Esophagus squamous epithelium (tissue), 5 donors: Measurements from ENCODE around the gene PECR. TPM values are rescaled to one million over a fixed set of nuclear protein-coding genes. Genes with fewer than 3 reads are reported as not detected.
"Not testable (repeated sequence)": the region's sequence is repeated elsewhere in the genome, so short reads cannot be mapped to it uniquely, and the experiment has no call there.

Experiments used
- DNase-seq: peaks from one replicate; lab custom pipeline; 2025; lab: John Stamatoyannopoulos, UW
- H3K27ac ChIP-seq, 4 donors: fragments of 200-600 bp; sonication (generic); one replicate each; pipeline ENCODE4 v1.5.1; 2016 to 2019; ENCODE audit warnings: mild to moderate bottlenecking in 1 of 4
- H3K27me3 ChIP-seq, 4 donors: fragments of 200-600 bp; sonication (generic); 1 replicate in 3 of 4; 2 replicates in 1 of 4; pipeline versions ENCODE4 v1.5.1 to v1.6.0; 2017 to 2021; ENCODE audit warnings: antibody characterized with exemption in 1 of 4
- H3K36me3 ChIP-seq, 3 donors: fragments of 200-600 bp; sonication (generic); one replicate each; pipeline ENCODE4 v1.5.1; 2016 to 2019
- H3K4me1 ChIP-seq, 3 donors: fragments of 200-600 bp; sonication (generic); one replicate each; pipeline ENCODE4 v1.5.1; 2017 to 2019
- H3K4me3 ChIP-seq, 4 donors: fragments of 200-600 bp; sonication (generic); 1 replicate in 3 of 4; 2 replicates in 1 of 4; pipeline ENCODE4 v1.5.1; 2016 to 2019; ENCODE audit warnings: mild to moderate bottlenecking in 2 of 4, moderate library complexity in 1 of 4
- H3K9me3 ChIP-seq, 3 donors: fragments of 200-600 bp; sonication (generic); one replicate each; pipeline ENCODE4 v1.5.1; 2016 to 2019
- CTCF ChIP-seq, 6 experiments: fragments of 450-650 bp in 4 of 6; fragments of 200-600 bp in 2 of 6; sonication (generic) in 2 of 6; IDR thresholded peaks; one replicate each; pipeline ENCODE4 v1.5.1; 2016 to 2019; ENCODE audit warnings: antibody characterized with exemption in 6 of 6, mild to moderate bottlenecking in 4 of 6, moderate library complexity in 4 of 6
- POLR2A ChIP-seq, 4 donors: fragments of 450-650 bp; IDR thresholded peaks; one replicate each; pipeline ENCODE4 v1.6.1; 2017; ENCODE audit warnings: antibody characterized with exemption in 4 of 4, mild to moderate bottlenecking in 4 of 4, moderate library complexity in 3 of 4
- WGBS, 2 donors: methylation state at CpG; one replicate each; pipeline ENCODE4 v1.1.5; 2018; 5-methylcytosine and 5-hydroxymethylcytosine counted together
- intact Hi-C: fragments of 100-400 bp; cut with DNase I; formaldehyde crosslinking; loops from one replicate; pipeline ENCODE4 v1.15.0; 2022
- total RNA-seq, 4 donors: library from RNA; depleted of rRNA; stranded (reverse); fragments of >200 nt; gene quantifications; one replicate each; pipeline ENCODE4 v1.1.0, GENCODE V29; 2016
- donor health status: DM: yes; HTN: yes; CAD: no.

Gene PECR
- total RNA-seq, 4 donors from 2014 or later: 1.5 to 6.8 (median 5.1) TPM

GRCh38 chr2:216084547-216084946, 2.9 kb upstream of the PECR start:
- Histone ChIP-seq H3K4me3 (no peak overlapping the region), H3K36me3 (no peaks in the 10 kb centered on the region), H3K9me3 (no peaks in the 10 kb centered on the region), H3K27me3 (no peaks in the 10 kb centered on the region), H3K27ac (no peak overlapping the region), H3K4me1 (peaks cover 3 to 24% (median 12%) of the 10 kb centered on the region in 3 donors)
- intact Hi-C loops: no loop called here
- DNase-seq: no peak
- TF ChIP-seq POLR2A (IDR thresholded peaks at IDR 0.05) (no peak), CTCF (IDR thresholded peaks at IDR 0.05) (no peak)
- 55 to 79% methylated on average over 3 of the region's 3 CpGs for WGBS, 2 donors

- DNase-seq: no peak
- no peaks in the 10 kb centered on the region for H3K27me3 ChIP-seq
- H3K9me3 ChIP-seq: no peaks in the 10 kb centered on the region
- 87% methylated on average over 11 of the region's 11 CpGs for WGBS, 2 donors
- H3K4me3 ChIP-seq: no peak overlapping the region
- no peaks in the 10 kb centered on the region for H3K36me3 ChIP-seq
- no peak for TF ChIP-seq CTCF (IDR thresholded peaks at IDR 0.05)
- TF ChIP-seq POLR2A (IDR thresholded peaks at IDR 0.05): no peak
- intact Hi-C loops: no loop called here
- no peak overlapping the region for H3K27ac ChIP-seq
- H3K4me1 ChIP-seq: peaks cover 3 to 24% (median 12%) of the 10 kb centered on the region in 3 donors
Measured at GRCh38 chr2:216083464-216084281, 2.1 kb upstream of the PECR start.

GRCh38 chr2:216082805-216083204, 1.2 kb upstream of the PECR start:
- H3K9me3 ChIP-seq: no peaks in the 10 kb centered on the region
- DNase-seq: no peak
- no peak overlapping the region for H3K27ac ChIP-seq
- H3K4me3 ChIP-seq: no peak overlapping the region
- H3K27me3 ChIP-seq: no peaks in the 10 kb centered on the region
- 53 to 68% methylated on average over 3 of the region's 3 CpGs for WGBS, 2 donors
- intact Hi-C loops: no loop called here
- peaks cover 3 to 24% (median 12%) of the 10 kb centered on the region in 3 donors for H3K4me1 ChIP-seq
- no peak for TF ChIP-seq CTCF (IDR thresholded peaks at IDR 0.05)
- TF ChIP-seq POLR2A (IDR thresholded peaks at IDR 0.05): no peak
- H3K36me3 ChIP-seq: no peaks in the 10 kb centered on the region

DNA sequence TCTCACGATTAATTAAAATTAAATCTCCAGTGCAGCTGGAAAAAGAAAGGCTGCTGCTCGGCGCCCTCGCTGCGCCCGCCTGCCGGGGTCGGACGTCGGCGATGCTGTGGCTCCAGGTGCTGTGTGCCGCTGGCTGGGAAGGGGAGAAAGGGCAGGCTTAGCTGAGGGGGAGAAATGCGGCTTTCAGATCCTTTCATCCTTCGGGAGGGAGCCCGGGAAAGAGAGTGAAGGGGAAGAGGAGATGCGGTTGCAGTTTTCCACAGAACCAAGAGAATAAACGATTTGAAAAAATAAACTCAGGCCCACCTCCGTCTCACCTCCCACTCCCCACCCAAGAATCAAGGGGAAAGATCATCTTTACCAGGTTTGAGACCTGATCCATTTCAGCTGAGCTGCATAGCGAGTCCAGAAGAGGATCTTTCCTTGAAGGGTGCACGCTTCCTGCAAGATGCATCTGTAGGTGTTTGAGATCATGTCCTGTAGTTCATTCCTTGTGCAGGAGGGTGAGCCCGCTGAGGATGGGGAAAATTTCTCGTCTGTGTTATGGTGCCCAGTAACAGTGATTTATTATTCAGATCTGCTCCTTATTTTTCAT, 605 bp upstream of the PECR start:
- H3K9me3 ChIP-seq: no peaks in the 10 kb centered on the region
- WGBS, 2 donors: 14 to 16% methylated on average over 22 of the region's 22 CpGs
- DNase-seq: no peak
- H3K36me3 ChIP-seq: no peaks in the 10 kb centered on the region
- no peaks in the 10 kb centered on the region for H3K27me3 ChIP-seq
- TF ChIP-seq POLR2A (IDR thresholded peaks at IDR 0.05) (no peak), CTCF (IDR thresholded peaks at IDR 0.05) (no peak)
- H3K4me3 ChIP-seq: peak overlapping the region; percentile 39 to 77 (median 64)
- peak overlapping the region in 3 of 4 donors; percentile 26 to 56 (median 56) for H3K27ac ChIP-seq
- intact Hi-C loops: no loop called here
- H3K4me1 ChIP-seq: peaks cover 3 to 24% (median 12%) of the 10 kb centered on the region in 3 donors

DNA sequence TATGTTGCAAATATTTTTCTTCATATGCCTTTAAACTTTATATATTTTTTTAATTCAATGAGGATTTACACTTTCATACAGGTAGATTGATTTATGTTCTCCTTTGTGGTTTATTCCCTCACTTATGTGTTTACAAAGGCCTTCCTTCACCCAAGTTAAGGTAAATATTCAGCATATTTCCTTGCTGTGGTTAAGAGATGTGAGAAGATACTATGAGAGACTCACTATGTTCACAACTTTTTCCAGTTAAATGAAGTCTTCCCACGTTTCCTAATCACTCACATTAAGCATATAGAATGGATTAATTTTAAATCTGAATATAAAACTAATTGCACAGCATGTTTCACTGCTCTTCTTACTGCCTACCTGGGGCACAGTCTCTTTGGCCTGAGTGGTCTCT, 597 bp downstream of the PECR start:
- Histone ChIP-seq H3K4me3 (peak overlapping the region; percentile 39 to 77 (median 64)), H3K4me1 (peaks cover 3 to 24% (median 12%) of the 10 kb centered on the region in 3 donors), H3K27ac (peak overlapping the region in 2 of 4 donors; percentile 56 to 62), H3K27me3 (no peaks in the 10 kb centered on the region), H3K9me3 (no peaks in the 10 kb centered on the region), H3K36me3 (no peaks in the 10 kb centered on the region)
- TF ChIP-seq CTCF (IDR thresholded peaks at IDR 0.05) (no peak), POLR2A (IDR thresholded peaks at IDR 0.05) (no peak)
- DNase-seq: no peak
- WGBS, 2 donors: 12 to 21% methylated on average over 1 of the region's 1 CpG
- intact Hi-C loops: no loop called here

DNA sequence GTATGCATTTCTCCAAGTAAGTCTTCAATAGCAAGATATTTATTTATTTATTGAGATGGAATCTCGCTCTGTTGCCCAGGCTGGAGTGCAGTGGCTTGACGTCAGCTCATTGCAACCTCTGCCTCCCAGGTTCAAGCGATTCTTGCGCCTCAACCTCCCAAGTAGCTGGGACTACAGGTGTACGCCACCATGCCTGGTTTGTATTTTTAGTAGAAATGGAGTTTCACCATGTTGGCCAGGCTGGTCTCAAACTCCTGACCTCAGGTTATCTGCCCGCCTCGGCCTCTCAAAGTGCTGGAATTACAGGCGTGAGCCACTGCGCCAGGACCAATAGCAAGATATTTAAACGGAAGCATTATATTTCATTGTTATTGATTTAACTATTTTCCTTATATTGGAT, 1.6 kb downstream of the PECR start:
- peaks cover 3 to 24% (median 12%) of the 10 kb centered on the region in 3 donors for H3K4me1 ChIP-seq
- H3K27ac ChIP-seq, H3K4me3 ChIP-seq, DNase-seq, intact Hi-C loops, H3K36me3 ChIP-seq, H3K27me3 ChIP-seq, H3K9me3 ChIP-seq: not testable (repeated sequence)
- WGBS, 2 donors: 96 to 98% methylated on average over 10 of the region's 10 CpGs
